B cell (primary cell): Measurements from ENCODE around the gene HPN.

Experiments used
- EZH2 ChIP-seq: IDR thresholded peaks from 2 replicates; pipeline ENCODE4 v1.6.1; 2012; ENCODE audit warnings: borderline replicate concordance, low read depth, mild to moderate bottlenecking, moderate library complexity, low read length; ENCODE audit not compliant: insufficient read depth, poor library complexity, severe bottlenecking
- TF ChIP-seq, protein P1 (sequence below): fragments of 200-600 bp; IDR thresholded peaks from one replicate; pipeline ENCODE4 v1.8.0; 2022; ENCODE audit warnings: antibody characterized with exemption, mild to moderate bottlenecking

DNA sequence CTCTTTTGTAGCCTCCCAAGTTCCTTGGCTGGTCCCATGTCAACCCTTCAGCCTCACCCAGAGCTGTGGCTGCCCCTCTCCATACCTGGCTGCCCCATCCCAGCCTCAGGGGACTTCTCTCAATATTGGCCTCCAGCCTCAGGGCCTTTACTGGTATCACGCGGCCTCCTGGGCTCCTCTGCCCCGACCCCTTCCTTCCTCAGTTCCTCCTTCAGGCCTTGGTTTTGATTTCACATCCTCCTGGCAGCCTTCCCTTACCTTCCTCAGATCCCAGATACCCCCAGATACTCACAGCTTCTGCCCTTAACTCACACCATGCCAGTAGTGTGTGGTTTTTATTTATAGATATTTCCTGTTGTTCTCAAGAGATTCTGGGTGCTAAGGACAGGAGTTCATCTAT, 24.0 kb upstream of the HPN start:
- TF ChIP-seq, protein P1, sequence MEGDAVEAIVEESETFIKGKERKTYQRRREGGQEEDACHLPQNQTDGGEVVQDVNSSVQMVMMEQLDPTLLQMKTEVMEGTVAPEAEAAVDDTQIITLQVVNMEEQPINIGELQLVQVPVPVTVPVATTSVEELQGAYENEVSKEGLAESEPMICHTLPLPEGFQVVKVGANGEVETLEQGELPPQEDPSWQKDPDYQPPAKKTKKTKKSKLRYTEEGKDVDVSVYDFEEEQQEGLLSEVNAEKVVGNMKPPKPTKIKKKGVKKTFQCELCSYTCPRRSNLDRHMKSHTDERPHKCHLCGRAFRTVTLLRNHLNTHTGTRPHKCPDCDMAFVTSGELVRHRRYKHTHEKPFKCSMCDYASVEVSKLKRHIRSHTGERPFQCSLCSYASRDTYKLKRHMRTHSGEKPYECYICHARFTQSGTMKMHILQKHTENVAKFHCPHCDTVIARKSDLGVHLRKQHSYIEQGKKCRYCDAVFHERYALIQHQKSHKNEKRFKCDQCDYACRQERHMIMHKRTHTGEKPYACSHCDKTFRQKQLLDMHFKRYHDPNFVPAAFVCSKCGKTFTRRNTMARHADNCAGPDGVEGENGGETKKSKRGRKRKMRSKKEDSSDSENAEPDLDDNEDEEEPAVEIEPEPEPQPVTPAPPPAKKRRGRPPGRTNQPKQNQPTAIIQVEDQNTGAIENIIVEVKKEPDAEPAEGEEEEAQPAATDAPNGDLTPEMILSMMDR, result no peak
- TF ChIP-seq EZH2, result no peak
